NOMO-1 (cell line): Measurements from ENCODE around the gene ALDH18A1.
A peak's percentile ranks its signal among the peaks of the same experiment; 100 is the strongest.
"Not testable (repeated sequence)": the region's sequence is repeated elsewhere in the genome, so short reads cannot be mapped to it uniquely, and the experiment has no call there.

Experiments used
- DNase-seq, 2 experiments: peaks; one replicate each; lab custom pipeline; 2025; ENCODE audit not compliant: unreplicated experiment in 2 of 2; lab: John Stamatoyannopoulos, UW

The ALDH18A1 gene

DNA sequence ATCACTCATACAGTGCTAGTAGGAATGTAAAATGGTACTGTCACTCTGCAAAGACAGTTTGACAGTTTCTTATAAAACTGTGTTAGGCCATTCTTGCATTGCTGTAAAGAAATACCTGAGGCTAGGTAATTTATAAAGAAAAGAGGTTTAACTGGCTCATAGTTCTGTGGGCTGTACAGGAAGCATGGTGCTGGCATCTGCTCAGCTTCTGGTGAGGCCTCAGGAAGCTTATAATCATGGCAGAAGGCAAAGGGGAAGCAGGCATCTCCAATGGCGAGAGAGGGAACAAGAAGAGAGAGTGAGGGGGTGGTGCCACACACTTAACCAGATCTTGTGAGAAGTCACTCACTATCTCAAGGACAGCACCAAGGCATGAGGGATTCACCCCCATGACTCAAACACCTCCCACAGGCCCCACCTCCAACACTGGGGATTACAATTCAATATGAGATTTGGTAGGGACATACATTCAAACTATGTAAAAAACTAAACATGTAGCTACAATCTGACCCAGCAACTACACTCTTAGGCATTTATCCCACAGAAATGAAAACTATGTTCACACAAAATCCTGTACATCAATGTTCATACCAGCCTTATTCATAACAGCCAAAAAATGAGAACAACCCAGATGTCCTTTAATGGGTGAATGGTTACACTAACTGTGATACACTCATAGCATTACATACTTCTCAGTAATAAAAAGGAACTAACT is 5.0 kb downstream of the ALDH18A1 start:
- DNase-seq: no peak

DNA sequence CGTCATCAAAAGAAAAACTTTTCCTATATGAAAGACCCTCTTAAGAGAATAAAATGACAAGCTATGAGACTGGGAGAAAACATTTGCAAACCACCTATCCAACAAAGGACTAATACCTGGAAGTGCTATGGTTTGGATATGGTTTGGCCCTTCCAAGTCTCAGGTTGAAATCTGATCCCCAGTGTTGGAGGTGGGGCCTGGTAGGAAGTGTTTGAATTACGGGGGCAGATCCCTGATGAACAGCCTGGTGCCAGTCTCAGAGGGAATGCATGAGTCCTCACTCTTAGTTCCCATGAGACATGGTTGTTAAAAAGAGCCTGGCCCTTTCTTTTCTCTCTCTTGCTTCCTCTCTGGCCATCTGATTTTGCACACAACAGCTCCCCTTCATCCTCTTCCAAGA is 6.3 kb downstream of the ALDH18A1 start:
- DNase-seq: no peak

GRCh38 chr10:95648138-95648537 is 8.4 kb downstream of the ALDH18A1 start:
- no peak for DNase-seq

GRCh38 chr10:95646160-95646559 is 10.4 kb downstream of the ALDH18A1 start:
- DNase-seq: no peak

DNA sequence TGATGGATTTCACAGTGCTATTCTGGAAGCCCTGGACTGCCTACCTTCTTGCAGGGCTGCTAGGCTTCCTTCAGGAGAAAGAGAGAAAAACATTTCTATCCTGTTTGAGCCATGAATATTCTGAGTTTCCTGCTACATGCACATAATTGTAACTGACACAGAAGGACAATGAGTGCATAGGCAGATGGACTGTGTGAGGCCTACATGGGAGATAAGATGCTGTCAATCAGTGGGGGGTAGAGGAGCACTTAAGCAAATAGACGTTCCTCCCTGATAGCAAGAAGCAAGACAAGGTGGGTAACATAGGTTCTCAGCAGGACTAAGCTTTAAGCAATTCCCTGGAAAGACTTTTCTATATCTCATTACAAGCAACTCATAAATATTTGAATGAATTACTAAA is 11.6 kb downstream of the ALDH18A1 start:
- DNase-seq: no peak

DNA sequence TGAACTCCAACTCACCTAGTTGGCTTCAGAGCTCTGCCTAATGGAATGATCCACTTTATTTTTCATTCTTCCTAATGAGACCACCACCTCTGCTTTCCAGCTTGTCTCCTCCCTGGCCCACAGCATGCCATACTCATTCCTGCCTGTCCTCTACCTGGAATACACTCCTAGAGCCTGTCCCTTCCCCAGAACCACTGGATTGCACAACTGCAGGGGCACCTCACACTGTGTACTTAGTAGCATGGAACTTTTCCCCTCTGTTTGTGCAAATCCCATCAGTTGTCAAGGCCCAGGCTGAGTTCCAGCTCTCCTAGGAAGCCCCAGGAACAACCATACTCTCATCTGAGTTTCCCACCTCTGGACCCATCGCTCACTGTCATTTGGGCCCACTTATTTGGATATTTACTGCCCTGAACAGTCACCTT is 15.6 kb downstream of the ALDH18A1 start:
- no peak for DNase-seq

GRCh38 chr10:95637911-95638310 is 18.6 kb downstream of the ALDH18A1 start:
- no peak for DNase-seq

DNA sequence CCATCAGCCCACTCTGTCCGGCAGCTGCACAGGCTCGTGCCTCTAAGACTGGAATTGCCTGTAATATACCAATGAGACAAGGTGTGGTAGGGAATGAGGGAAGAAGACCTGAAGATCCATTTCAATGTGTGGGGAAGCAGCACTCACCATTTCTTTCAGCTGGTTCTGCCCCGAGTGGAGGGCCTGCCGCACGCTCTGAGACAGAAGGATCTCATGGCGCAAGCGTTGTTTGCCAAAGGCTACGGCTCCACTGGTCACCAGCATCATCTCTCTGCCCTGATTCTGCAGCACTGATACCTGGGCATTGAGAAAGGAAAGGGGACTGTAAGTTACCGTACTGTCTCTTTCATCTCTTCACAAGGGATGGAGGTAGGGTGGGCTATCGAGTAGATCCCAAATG is 19.4 kb downstream of the ALDH18A1 start:
- DNase-seq: no peak

DNA sequence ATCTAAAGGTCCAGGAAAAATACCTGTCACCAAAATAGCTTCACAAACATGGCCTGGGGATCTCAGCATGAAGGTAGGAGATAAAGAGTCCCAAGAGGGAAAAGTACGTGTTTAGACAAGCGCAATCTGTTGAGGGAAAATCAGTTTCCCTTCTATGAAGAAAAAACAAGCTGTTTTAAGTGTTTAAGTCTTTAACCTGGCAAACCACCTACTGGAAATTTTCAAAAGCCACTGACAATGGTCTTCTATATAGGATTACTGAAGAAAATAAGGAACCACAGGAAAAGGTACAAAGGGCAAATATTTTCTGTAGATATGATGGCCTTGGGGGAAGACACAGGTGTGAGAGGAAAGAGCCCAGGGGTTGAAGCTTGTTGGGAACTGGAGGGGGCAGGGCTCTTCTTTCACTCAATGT is 21.2 kb downstream of the ALDH18A1 start:
- DNase-seq: no peak

DNA sequence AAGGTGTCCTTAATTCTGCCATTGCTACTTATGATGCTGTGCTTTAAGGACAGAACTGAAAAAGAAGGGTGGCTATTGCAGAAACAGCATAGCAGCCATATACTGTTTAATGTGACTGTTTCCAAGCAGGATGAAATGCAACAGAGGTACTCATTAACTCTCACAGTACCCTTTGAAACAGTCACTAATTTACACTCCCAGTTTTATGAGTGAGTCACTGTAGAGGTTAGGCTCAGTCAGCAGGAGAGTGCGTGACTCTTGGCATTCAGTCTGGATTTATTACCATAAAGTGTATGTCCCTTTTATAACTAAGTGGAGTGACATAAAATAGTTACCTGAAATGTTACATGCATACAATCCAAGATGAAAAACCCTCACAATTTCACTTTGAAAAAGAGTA is 27.7 kb downstream of the ALDH18A1 start:
- no peak for DNase-seq

GRCh38 chr10:95626500-95626899 is 30.0 kb downstream of the ALDH18A1 start:
- no peak for DNase-seq

DNA sequence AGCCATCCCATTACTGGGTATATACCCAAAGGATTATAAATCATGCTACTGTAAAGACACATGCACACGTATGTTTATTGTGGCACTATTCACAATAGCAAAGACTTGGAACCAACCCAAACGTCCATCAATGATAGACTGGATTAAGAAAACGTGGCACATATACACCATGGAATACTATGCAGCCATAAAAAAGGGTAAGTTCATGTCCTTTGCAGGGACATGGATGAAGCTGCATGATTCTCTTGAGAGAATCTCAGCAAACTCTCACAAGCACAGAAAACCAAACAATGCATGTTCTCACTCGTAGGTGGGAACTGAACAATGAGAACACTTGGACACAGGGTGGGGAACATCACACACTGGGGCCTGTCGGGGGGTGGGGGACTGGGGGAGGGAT is 36.1 kb downstream of the ALDH18A1 start:
- not testable (repeated sequence) for DNase-seq

DNA sequence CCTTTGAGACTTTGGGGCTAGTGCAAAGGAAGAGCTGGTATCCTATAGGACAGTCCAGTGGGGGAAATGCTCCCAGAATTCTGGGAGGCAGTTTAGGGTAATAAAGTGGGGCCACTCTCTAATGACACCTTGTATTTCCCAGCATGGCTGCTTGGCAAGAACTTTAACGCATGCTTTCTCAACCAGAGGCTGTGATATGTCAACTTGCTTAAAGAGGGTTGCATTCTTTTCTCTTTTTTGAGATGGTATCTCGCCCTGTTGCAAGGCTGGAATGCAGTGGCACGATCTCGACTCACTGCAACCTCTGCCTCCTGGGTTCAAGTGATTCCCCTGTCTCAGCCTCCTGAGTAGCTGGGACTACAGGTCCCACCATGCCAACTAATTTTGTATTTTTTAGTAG is 38.4 kb downstream of the ALDH18A1 start:
- no peak for DNase-seq

DNA sequence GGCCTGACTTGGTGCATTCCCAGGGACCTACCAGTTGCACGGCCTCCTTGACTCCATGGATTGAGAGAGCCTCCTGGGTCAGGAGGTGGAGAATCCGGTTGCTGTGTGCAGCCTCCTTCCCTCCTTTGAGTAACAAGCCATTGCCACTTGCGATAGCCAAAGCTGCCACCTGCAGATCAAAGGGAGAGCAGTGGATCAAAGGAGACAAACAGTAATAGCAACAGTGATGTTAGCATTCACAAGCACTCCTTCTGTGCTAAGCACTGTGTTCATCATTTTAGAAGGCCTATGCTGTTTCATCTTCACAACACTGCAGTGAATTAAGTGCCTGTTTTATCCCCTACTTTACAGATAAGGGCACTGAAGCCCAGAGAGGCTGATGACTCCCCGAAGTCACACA is 40.1 kb downstream of the ALDH18A1 start:
- no peak for DNase-seq

- DNase-seq: no peak
Measured at GRCh38 chr10:95613330-95613729, 43.2 kb downstream of the ALDH18A1 start.

GRCh38 chr10:95610727-95611126 is 45.8 kb downstream of the ALDH18A1 start:
- DNase-seq: no peak

GRCh38 chr10:95606922-95607321 is 49.6 kb downstream of the ALDH18A1 start:
- DNase-seq: no peak

- DNase-seq: no peak
Measured at GRCh38 chr10:95605163-95605562, 51.3 kb downstream of the ALDH18A1 start.

GRCh38 chr10:95604630-95605029 is 51.9 kb downstream of the ALDH18A1 start:
- no peak for DNase-seq

- no peak for DNase-seq
Measured at GRCh38 chr10:95602382-95602781, 54.1 kb downstream of the ALDH18A1 start.

- DNase-seq: peak; percentile 55 to 57
Measured at GRCh38 chr10:95601116-95601719, 55.3 kb downstream of the ALDH18A1 start.

GRCh38 chr10:95600158-95600557 is 56.4 kb downstream of the ALDH18A1 start:
- no peak for DNase-seq

- DNase-seq: no peak
Measured at GRCh38 chr10:95597788-95598187, 58.7 kb downstream of the ALDH18A1 start.
